HCT116 (cell line): ENCODE data around the gene HPRT1.

Experiments
- EZH2 ChIP-seq: fragments of 200-600 bp; sonication (generic); IDR thresholded peaks from 2 replicates; pipeline ENCODE4 v1.6.1; 2017; ENCODE audit warnings: antibody characterized with exemption, mixed run types
- POLR2A ChIP-seq: IDR thresholded peaks from 2 replicates; pipeline ENCODE4 v1.7.0; 2011; ENCODE audit warnings: borderline replicate concordance; ENCODE audit not compliant: insufficient read depth, insufficient read length; ENCODE audit errors: extremely low read depth
- RAD21 ChIP-seq: IDR thresholded peaks from 2 replicates; pipeline ENCODE4 v1.6.1; 2012; ENCODE audit warnings: low read depth, mild to moderate bottlenecking
- YY1 ChIP-seq: IDR thresholded peaks from 2 replicates; pipeline ENCODE4 v1.6.1; 2011; ENCODE audit warnings: low read length, low read depth, moderate library complexity, mild to moderate bottlenecking; ENCODE audit not compliant: insufficient replicate concordance; ENCODE audit errors: extremely low read depth
- ZFX ChIP-seq: fragments of 450-650 bp; IDR thresholded peaks from 2 replicates; pipeline ENCODE4 v1.6.1; 2017
- TF ChIP-seq, protein P1 (sequence below), 3 experiments: fragments of 200-600 bp in 1 of 3; sonication (generic) in 1 of 3; IDR thresholded peaks in 2 of 3; conservative IDR thresholded peaks in 1 of 3; 2 replicates each; pipeline ENCODE4 v1.5.1; 2012 to 2017; ENCODE audit warnings: low read depth in 2 of 3, low read length in 2 of 3, antibody characterized with exemption in 1 of 3, borderline replicate concordance in 1 of 3, control low read depth in 1 of 3, mild to moderate bottlenecking in 1 of 3, mixed read lengths in 1 of 3, mixed run types in 1 of 3, moderate library complexity in 1 of 3; ENCODE audit not compliant: insufficient read depth in 1 of 3
- TF ChIP-seq, protein P2 (sequence below): IDR thresholded peaks from 2 replicates; pipeline ENCODE4 v1.6.1; 2012; ENCODE audit warnings: low read depth

DNA sequence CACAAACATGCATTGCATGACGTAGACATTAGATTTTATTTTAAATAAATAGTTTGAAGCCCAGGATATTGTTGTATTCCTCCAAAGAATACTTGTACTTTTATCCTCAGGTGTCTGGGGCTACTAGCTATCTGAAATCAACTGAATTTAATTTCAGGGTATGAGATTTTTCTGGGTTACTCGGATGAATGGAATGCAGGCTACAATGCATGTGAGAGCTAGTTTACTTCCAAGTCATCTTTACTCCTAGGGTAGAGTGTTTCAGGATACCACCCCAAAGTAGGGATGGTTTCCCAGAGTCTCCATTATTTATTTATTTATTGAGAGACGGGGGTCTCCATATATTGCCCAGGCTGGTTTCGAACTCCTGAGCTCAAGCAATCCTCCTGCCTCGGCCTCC lies 66.4 kb downstream of the HPRT1 start:
- TF ChIP-seq, protein P1, sequence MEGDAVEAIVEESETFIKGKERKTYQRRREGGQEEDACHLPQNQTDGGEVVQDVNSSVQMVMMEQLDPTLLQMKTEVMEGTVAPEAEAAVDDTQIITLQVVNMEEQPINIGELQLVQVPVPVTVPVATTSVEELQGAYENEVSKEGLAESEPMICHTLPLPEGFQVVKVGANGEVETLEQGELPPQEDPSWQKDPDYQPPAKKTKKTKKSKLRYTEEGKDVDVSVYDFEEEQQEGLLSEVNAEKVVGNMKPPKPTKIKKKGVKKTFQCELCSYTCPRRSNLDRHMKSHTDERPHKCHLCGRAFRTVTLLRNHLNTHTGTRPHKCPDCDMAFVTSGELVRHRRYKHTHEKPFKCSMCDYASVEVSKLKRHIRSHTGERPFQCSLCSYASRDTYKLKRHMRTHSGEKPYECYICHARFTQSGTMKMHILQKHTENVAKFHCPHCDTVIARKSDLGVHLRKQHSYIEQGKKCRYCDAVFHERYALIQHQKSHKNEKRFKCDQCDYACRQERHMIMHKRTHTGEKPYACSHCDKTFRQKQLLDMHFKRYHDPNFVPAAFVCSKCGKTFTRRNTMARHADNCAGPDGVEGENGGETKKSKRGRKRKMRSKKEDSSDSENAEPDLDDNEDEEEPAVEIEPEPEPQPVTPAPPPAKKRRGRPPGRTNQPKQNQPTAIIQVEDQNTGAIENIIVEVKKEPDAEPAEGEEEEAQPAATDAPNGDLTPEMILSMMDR (IDR thresholded peaks at IDR 0.05 in 2 of 3, conservative IDR thresholded peaks at IDR 0.05 in 1 of 3; ENCODE audit: borderline replicate concordance in 1 of 3, insufficient read depth in 1 of 3, low read depth in 2 of 3, low read length in 2 of 3) = no peak
- TF ChIP-seq RAD21 (no peak), YY1 (no peak), EZH2 (no peak), ZFX (no peak), POLR2A (no peak)
- TF ChIP-seq, protein P2, sequence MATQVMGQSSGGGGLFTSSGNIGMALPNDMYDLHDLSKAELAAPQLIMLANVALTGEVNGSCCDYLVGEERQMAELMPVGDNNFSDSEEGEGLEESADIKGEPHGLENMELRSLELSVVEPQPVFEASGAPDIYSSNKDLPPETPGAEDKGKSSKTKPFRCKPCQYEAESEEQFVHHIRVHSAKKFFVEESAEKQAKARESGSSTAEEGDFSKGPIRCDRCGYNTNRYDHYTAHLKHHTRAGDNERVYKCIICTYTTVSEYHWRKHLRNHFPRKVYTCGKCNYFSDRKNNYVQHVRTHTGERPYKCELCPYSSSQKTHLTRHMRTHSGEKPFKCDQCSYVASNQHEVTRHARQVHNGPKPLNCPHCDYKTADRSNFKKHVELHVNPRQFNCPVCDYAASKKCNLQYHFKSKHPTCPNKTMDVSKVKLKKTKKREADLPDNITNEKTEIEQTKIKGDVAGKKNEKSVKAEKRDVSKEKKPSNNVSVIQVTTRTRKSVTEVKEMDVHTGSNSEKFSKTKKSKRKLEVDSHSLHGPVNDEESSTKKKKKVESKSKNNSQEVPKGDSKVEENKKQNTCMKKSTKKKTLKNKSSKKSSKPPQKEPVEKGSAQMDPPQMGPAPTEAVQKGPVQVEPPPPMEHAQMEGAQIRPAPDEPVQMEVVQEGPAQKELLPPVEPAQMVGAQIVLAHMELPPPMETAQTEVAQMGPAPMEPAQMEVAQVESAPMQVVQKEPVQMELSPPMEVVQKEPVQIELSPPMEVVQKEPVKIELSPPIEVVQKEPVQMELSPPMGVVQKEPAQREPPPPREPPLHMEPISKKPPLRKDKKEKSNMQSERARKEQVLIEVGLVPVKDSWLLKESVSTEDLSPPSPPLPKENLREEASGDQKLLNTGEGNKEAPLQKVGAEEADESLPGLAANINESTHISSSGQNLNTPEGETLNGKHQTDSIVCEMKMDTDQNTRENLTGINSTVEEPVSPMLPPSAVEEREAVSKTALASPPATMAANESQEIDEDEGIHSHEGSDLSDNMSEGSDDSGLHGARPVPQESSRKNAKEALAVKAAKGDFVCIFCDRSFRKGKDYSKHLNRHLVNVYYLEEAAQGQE = no peak
